IPS DF 6.9 (cell line): ENCODE data around the gene ALS2.

ENCODE experiments used
- DNase-seq: peaks from one replicate; pipeline ENCODE4 v3.0.0-alpha.2; 2013; ENCODE audit warnings: low read depth, low spot score
- H3K27ac ChIP-seq: one replicate; pipeline ENCODE4 v1.5.1; 2013; ENCODE audit warnings: low read length, control low read depth
- H3K27me3 ChIP-seq: 2 replicates; pipeline ENCODE4 v1.6.1; 2013; ENCODE audit warnings: mild to moderate bottlenecking, low read length; ENCODE audit not compliant: control insufficient read depth, insufficient read depth
- H3K36me3 ChIP-seq: 2 replicates; pipeline ENCODE4 v1.6.1; 2013; ENCODE audit warnings: low read length; ENCODE audit not compliant: control insufficient read depth, insufficient read depth
- H3K4me1 ChIP-seq: 2 replicates; pipeline ENCODE4 v1.6.1; 2013; ENCODE audit warnings: low read length; ENCODE audit not compliant: control insufficient read depth, insufficient read depth
- H3K4me3 ChIP-seq: 2 replicates; pipeline ENCODE4 v1.5.1; 2013; ENCODE audit warnings: mild to moderate bottlenecking, low read length
- H3K9me3 ChIP-seq: 2 replicates; pipeline ENCODE4 v1.6.1; 2013; ENCODE audit warnings: low read length, inconsistent platforms; ENCODE audit not compliant: control insufficient read depth, insufficient read depth
- WGBS: extraction: QIAGEN DNeasy Blood & Tissue Kit; methylation state at CpG from one replicate; pipeline ENCODE4 v1.1.7; 2013; ENCODE audit warnings: mixed read lengths, missing lambda C conversion rate; ENCODE audit not compliant: insufficient read length, insufficient coverage; 5-methylcytosine and 5-hydroxymethylcytosine counted together

ALS2 gene

GRCh38 chr2:201656102-201656501 is 124.6 kb downstream of the ALS2 start:
- no peak for DNase-seq
- H3K9me3 ChIP-seq, result no peaks in the 10 kb centered on the region
- H3K36me3 ChIP-seq, result no peaks in the 10 kb centered on the region
- H3K27me3 ChIP-seq, result no peaks in the 10 kb centered on the region
- no peaks in the 10 kb centered on the region for H3K4me1 ChIP-seq
- no peak overlapping the region for H3K4me3 ChIP-seq
- no peak overlapping the region for H3K27ac ChIP-seq
- no CpG with 5 or more reads among the region's 11 CpGs for WGBS

- Histone ChIP-seq H3K27ac (no peak overlapping the region), H3K27me3 (no peaks in the 10 kb centered on the region), H3K4me1 (no peaks in the 10 kb centered on the region), H3K36me3 (no peaks in the 10 kb centered on the region), H3K9me3 (no peaks in the 10 kb centered on the region), H3K4me3 (no peak overlapping the region)
- no peak for DNase-seq
- no CpG with 5 or more reads among the region's 5 CpGs for WGBS
These were observed 125.9 kb downstream of the ALS2 start for GRCh38 chr2:201654616-201655384.

GRCh38 chr2:201653221-201653620 is 127.5 kb downstream of the ALS2 start:
- H3K4me1 ChIP-seq, result no peaks in the 10 kb centered on the region
- H3K36me3 ChIP-seq, result no peaks in the 10 kb centered on the region
- no peaks in the 10 kb centered on the region for H3K9me3 ChIP-seq
- H3K4me3 ChIP-seq, result no peak overlapping the region
- H3K27me3 ChIP-seq, result no peaks in the 10 kb centered on the region
- no peak overlapping the region for H3K27ac ChIP-seq
- no CpG with 5 or more reads among the region's 6 CpGs for WGBS
- DNase-seq, result no peak
